Right atrium auricular region (tissue), 2 donors: Measurements from ENCODE around the gene CDK5RAP1. TPM values are rescaled to one million over a fixed set of nuclear protein-coding genes. Genes with fewer than 3 reads are reported as not detected.

Source experiments
- DNase-seq: peaks from one replicate; pipeline ENCODE4 v3.0.0-alpha.2; 2019; ENCODE audit warnings: low spot score
- H3K27ac ChIP-seq, 2 donors: fragments of 200-600 bp; sonication (generic); 1 replicate in 1 of 2; 2 replicates in 1 of 2; pipeline ENCODE4 v1.5.1; 2016 to 2019
- H3K27me3 ChIP-seq, 2 donors: fragments of 200-600 bp; sonication (generic); one replicate each; pipeline versions ENCODE4 v1.5.1 to v1.6.0; 2017 to 2019
- H3K36me3 ChIP-seq: fragments of 200-600 bp; sonication (generic); one replicate; pipeline ENCODE4 v1.5.1; 2016
- H3K4me1 ChIP-seq, 2 donors: fragments of 200-600 bp; sonication (generic); one replicate each; pipeline versions ENCODE4 v1.5.1 to v1.6.0; 2017 to 2019
- H3K4me3 ChIP-seq, 2 donors: fragments of 200-600 bp; sonication (generic); 1 replicate in 1 of 2; 2 replicates in 1 of 2; pipeline ENCODE4 v1.5.1; 2017 to 2019; ENCODE audit warnings: mild to moderate bottlenecking in 1 of 2, moderate library complexity in 1 of 2
- H3K9me3 ChIP-seq, 2 donors: fragments of 200-600 bp; sonication (generic); one replicate each; pipeline ENCODE4 v1.5.1; 2019
- CTCF ChIP-seq, 2 donors: fragments of 200-600 bp; sonication (generic); IDR thresholded peaks; one replicate each; pipeline ENCODE4 v1.5.1; 2019; ENCODE audit warnings: antibody characterized with exemption in 2 of 2
- total RNA-seq, 2 donors: library from RNA; depleted of rRNA; stranded (reverse); fragments of >200 nt; gene quantifications; one replicate each; pipeline ENCODE4 v1.1.0, GENCODE V29; 2016

Gene CDK5RAP1
- total RNA-seq, 2 donors from 2014 or later = 13.9 to 22.8 TPM

GRCh38 chr20:33386673-33387072, 14.6 kb downstream of the CDK5RAP1 start:
- peaks cover 55% of the 10 kb centered on the region for H3K36me3 ChIP-seq
- no peaks in the 10 kb centered on the region for H3K27me3 ChIP-seq
- no peaks in the 10 kb centered on the region for H3K4me1 ChIP-seq
- no peak for DNase-seq
- H3K27ac ChIP-seq = peak overlapping the region; percentile 61 to 84
- no peak for TF ChIP-seq CTCF (IDR thresholded peaks at IDR 0.05)
- H3K4me3 ChIP-seq = no peak overlapping the region
- H3K9me3 ChIP-seq = no peaks in the 10 kb centered on the region

GRCh38 chr20:33377366-33377765, 24.0 kb downstream of the CDK5RAP1 start:
- TF ChIP-seq CTCF (IDR thresholded peaks at IDR 0.05) = no peak
- Histone ChIP-seq H3K36me3 (peaks cover 66% of the 10 kb centered on the region), H3K4me1 (no peaks in the 10 kb centered on the region), H3K4me3 (no peak overlapping the region), H3K27ac (no peak overlapping the region), H3K27me3 (no peaks in the 10 kb centered on the region), H3K9me3 (no peaks in the 10 kb centered on the region)
- no peak for DNase-seq

- no peak overlapping the region for H3K27ac ChIP-seq
Observed at GRCh38 chr20:33373735-33374605, 27.3 kb downstream of the CDK5RAP1 start.

GRCh38 chr20:33372993-33373441, 28.3 kb downstream of the CDK5RAP1 start:
- Histone ChIP-seq H3K9me3 (no peaks in the 10 kb centered on the region), H3K36me3 (peaks cover 81% of the 10 kb centered on the region), H3K27me3 (no peaks in the 10 kb centered on the region), H3K4me1 (no peaks in the 10 kb centered on the region), H3K27ac (no peak overlapping the region), H3K4me3 (no peak overlapping the region)
- DNase-seq = no peak
- TF ChIP-seq CTCF (IDR thresholded peaks at IDR 0.05) = no peak

More at GRCh38 chr20:33373735-33374605, 27.3 kb downstream of the CDK5RAP1 start:
- no peak for TF ChIP-seq CTCF (IDR thresholded peaks at IDR 0.05)
- Histone ChIP-seq H3K27me3 (no peaks in the 10 kb centered on the region), H3K4me1 (no peaks in the 10 kb centered on the region), H3K4me3 (no peak overlapping the region), H3K9me3 (no peaks in the 10 kb centered on the region), H3K36me3 (peaks cover 78% of the 10 kb centered on the region)
- DNase-seq = no peak

- Histone ChIP-seq H3K4me3 (no peak overlapping the region), H3K4me1 (no peaks in the 10 kb centered on the region), H3K36me3 (peaks cover 87% of the 10 kb centered on the region), H3K27me3 (no peaks in the 10 kb centered on the region), H3K9me3 (no peaks in the 10 kb centered on the region), H3K27ac (no peak overlapping the region)
- no peak for TF ChIP-seq CTCF (IDR thresholded peaks at IDR 0.05)
- DNase-seq = no peak
Observed at GRCh38 chr20:33370291-33370690, 31.0 kb downstream of the CDK5RAP1 start.
